ENCODE results near the gene MYL6.
"Not testable (repeated sequence)": the region's sequence is repeated elsewhere in the genome, so short reads cannot be mapped to it uniquely, and the experiment has no call there.

Gene MYL6

GRCh38 chr12:56158029-56158925, at the start of gene MYL6:
Gene MYL6 (plus strand): TSS chr12:56158359. CDS start chr12:56158402, 43 bp downstream.
- FAIRE-seq = peak; percentile 48
- DNase-seq (ENCODE audit: insufficient read length, low spot score) = peak; percentile 95

- FAIRE-seq (no peak), DNase-seq (ENCODE audit: insufficient read length, low spot score) (no peak)
Observed at GRCh38 chr12:56110571-56110970, 47.6 kb upstream of the MYL6 start.

GRCh38 chr12:56114084-56114483, 44.1 kb upstream of the MYL6 start:
- DNase-seq (ENCODE audit: insufficient read length, low spot score) = no peak
- FAIRE-seq = no peak

GRCh38 chr12:56115329-56115728, 42.8 kb upstream of the MYL6 start:
- DNase-seq (ENCODE audit: insufficient read length, low spot score) = no peak
- no peak for FAIRE-seq

GRCh38 chr12:56116267-56117081, 41.7 kb upstream of the MYL6 start, which contains the start of gene RPL41:
Gene RPL41 (plus strand): TSS chr12:56116633.
- peak; percentile 23 for FAIRE-seq
- DNase-seq (ENCODE audit: insufficient read length, low spot score) = peak; percentile 69

- not testable (repeated sequence) for DNase-seq (ENCODE audit: insufficient read length, low spot score); FAIRE-seq
Observed at GRCh38 chr12:56117082-56117706, 41.0 kb upstream of the MYL6 start.

- DNase-seq (ENCODE audit: insufficient read length, low spot score) (peak; percentile 92), FAIRE-seq (peak; percentile 98)
Observed at GRCh38 chr12:56117778-56118687, 40.1 kb upstream of the MYL6 start, which contains the start of gene ZC3H10. Gene ZC3H10 (plus strand): TSS chr12:56118266. CDS start chr12:56120563, 2,297 bp downstream.

- DNase-seq (ENCODE audit: insufficient read length, low spot score) = no peak
- no peak for FAIRE-seq
Observed at GRCh38 chr12:56118688-56119357, 39.3 kb upstream of the MYL6 start.

GRCh38 chr12:56119361-56119796, 38.8 kb upstream of the MYL6 start:
- DNase-seq (ENCODE audit: insufficient read length, low spot score) (peak; percentile 84), FAIRE-seq (no peak)

GRCh38 chr12:56120158-56120846, 37.9 kb upstream of the MYL6 start:
- DNase-seq (ENCODE audit: insufficient read length, low spot score) (no peak), FAIRE-seq (no peak)

GRCh38 chr12:56121204-56121870, 36.8 kb upstream of the MYL6 start:
- no peak for DNase-seq (ENCODE audit: insufficient read length, low spot score)
- FAIRE-seq = no peak

- FAIRE-seq = no peak
- no peak for DNase-seq (ENCODE audit: insufficient read length, low spot score)
Observed at GRCh38 chr12:56122637-56123036, 35.5 kb upstream of the MYL6 start.

GRCh38 chr12:56124133-56124532, 34.0 kb upstream of the MYL6 start:
- DNase-seq (ENCODE audit: insufficient read length, low spot score) (no peak), FAIRE-seq (no peak)

- DNase-seq (ENCODE audit: insufficient read length, low spot score) = no peak
- no peak for FAIRE-seq
Observed at GRCh38 chr12:56126732-56127239, 31.4 kb upstream of the MYL6 start.

GRCh38 chr12:56127485-56127887, 30.7 kb upstream of the MYL6 start:
- FAIRE-seq = no peak

GRCh38 chr12:56127888-56128669, 30.1 kb upstream of the MYL6 start, which contains the start of gene ESYT1:
Gene ESYT1 (plus strand): TSS chr12:56128267. CDS start chr12:56128320, 53 bp downstream.
- peak; percentile 98 for DNase-seq (ENCODE audit: insufficient read length, low spot score)
- FAIRE-seq = peak; percentile 80

More at GRCh38 chr12:56127485-56127887, 30.7 kb upstream of the MYL6 start:
- no peak for DNase-seq (ENCODE audit: insufficient read length, low spot score)

GRCh38 chr12:56128670-56129205, 29.4 kb upstream of the MYL6 start:
- no peak for FAIRE-seq
- no peak for DNase-seq (ENCODE audit: insufficient read length, low spot score)

Measured in HTR-8/SVneo (cell line).